Hematopoietic multipotent progenitor cell treated with erythropoietin and hydrocortisone succinate and interleukin-3 and kit ligand, for 8 days (in vitro differentiated cells): ENCODE measurements around the gene ITGA2B.
"Not testable (repeated sequence)": the region's sequence is repeated elsewhere in the genome, so short reads cannot be mapped to it uniquely, and the experiment has no call there.

ENCODE experiments used
- DNase-seq: peaks from one replicate; pipeline ENCODE4 v3.0.0-alpha.2; 2015

The ITGA2B gene

GRCh38 chr17:44368391-44369243, 20.8 kb downstream of the ITGA2B start:
- not testable (repeated sequence) for DNase-seq

GRCh38 chr17:44367231-44367979, 22.0 kb downstream of the ITGA2B start:
- peak; percentile 85 for DNase-seq

GRCh38 chr17:44365051-44365450, 24.4 kb downstream of the ITGA2B start:
- DNase-seq: not testable (repeated sequence)

- peak; percentile 52 for DNase-seq
These were observed 25.8 kb downstream of the ITGA2B start, which contains the start of gene FAM171A2 for GRCh38 chr17:44363613-44364159. FAM171A2 (minus strand) TSS chr17:44363853; CDS start chr17:44363714, 139 bp downstream.

- DNase-seq: no peak
These were observed 26.4 kb downstream of the ITGA2B start for GRCh38 chr17:44362949-44363612.

- no peak for DNase-seq
These were observed 26.9 kb downstream of the ITGA2B start for GRCh38 chr17:44362459-44362948.

GRCh38 chr17:44361292-44362260, 27.9 kb downstream of the ITGA2B start:
- DNase-seq: no peak

- DNase-seq: no peak
These were observed 28.6 kb downstream of the ITGA2B start for GRCh38 chr17:44360826-44361225.

GRCh38 chr17:44360144-44360533, 29.3 kb downstream of the ITGA2B start:
- no peak for DNase-seq

GRCh38 chr17:44359458-44360143, 29.8 kb downstream of the ITGA2B start:
- DNase-seq: no peak

GRCh38 chr17:44359006-44359405, 30.4 kb downstream of the ITGA2B start:
- DNase-seq: no peak

- no peak for DNase-seq
These were observed 31.4 kb downstream of the ITGA2B start for GRCh38 chr17:44358066-44358465.

GRCh38 chr17:44356241-44356640, 33.2 kb downstream of the ITGA2B start:
- DNase-seq: no peak

GRCh38 chr17:44355642-44356099, 33.8 kb downstream of the ITGA2B start:
- DNase-seq: no peak

- peak; percentile 34 for DNase-seq
These were observed 34.6 kb downstream of the ITGA2B start for GRCh38 chr17:44354582-44355561.

GRCh38 chr17:44353672-44354331, 35.6 kb downstream of the ITGA2B start:
- no peak for DNase-seq

- DNase-seq: no peak
These were observed 36.4 kb downstream of the ITGA2B start for GRCh38 chr17:44352828-44353671.
